CD14-positive monocyte (primary cell): ENCODE results near the gene FNDC3A. TPM values are rescaled to one million over a fixed set of nuclear protein-coding genes. Genes with fewer than 3 reads are reported as not detected.

Experiments
- DNase-seq, 3 donors: peaks; one replicate each; pipeline ENCODE4 v3.0.0-alpha.2; 2011 to 2022
- H2AFZ ChIP-seq: 2 replicates; pipeline ENCODE4 v1.6.0; 2012; ENCODE audit warnings: mild to moderate bottlenecking, low read depth, low read length, inconsistent platforms; ENCODE audit not compliant: insufficient read depth, poor library complexity, severe bottlenecking
- H3K27ac ChIP-seq, 2 donors: 1 replicate in 1 of 2; 2 replicates in 1 of 2; pipeline ENCODE4 v1.5.1; 2012 to 2013; ENCODE audit warnings: low read length in 2 of 2, control low read depth in 1 of 2, inconsistent platforms in 1 of 2, low read depth in 1 of 2, mild to moderate bottlenecking in 1 of 2
- H3K27me3 ChIP-seq, 2 donors: one replicate each; pipeline versions ENCODE4 v1.6.0 to v1.6.1; 2011 to 2013; ENCODE audit warnings: low read length in 2 of 2; ENCODE audit not compliant: control insufficient read depth in 2 of 2, insufficient read depth in 2 of 2
- H3K36me3 ChIP-seq, 2 donors: replicated peaks in 1 of 2; 1 replicate in 1 of 2; 2 replicates in 1 of 2; pipeline versions ENCODE4 v1.5.1 to v1.6.1; 2012 to 2013; ENCODE audit warnings: low read length in 2 of 2, control low read depth in 1 of 2, inconsistent platforms in 1 of 2, mild to moderate bottlenecking in 1 of 2; ENCODE audit not compliant: insufficient read depth in 2 of 2, control insufficient read depth in 1 of 2
- H3K4me1 ChIP-seq, 2 donors: 1 replicate in 1 of 2; 2 replicates in 1 of 2; pipeline versions ENCODE4 v1.5.1 to v1.6.1; 2012 to 2013; ENCODE audit warnings: low read length in 2 of 2, control low read depth in 1 of 2, inconsistent platforms in 1 of 2, mild to moderate bottlenecking in 1 of 2, moderate library complexity in 1 of 2; ENCODE audit not compliant: insufficient read depth in 2 of 2, control insufficient read depth in 1 of 2
- H3K4me2 ChIP-seq: replicated peaks from 2 replicates; pipeline ENCODE3; 2012; ENCODE audit warnings: low read length, moderate library complexity, mild to moderate bottlenecking; ENCODE audit not compliant: poor library complexity, severe bottlenecking; ENCODE audit errors: extremely low read depth
- H3K4me3 ChIP-seq, 3 experiments: fragments of 200-600 bp in 1 of 3; sonication (generic) in 1 of 3; replicated peaks in 1 of 3; 1 replicate in 2 of 3; 2 replicates in 1 of 3; pipeline ENCODE4 v1.5.1; 2011 to 2013; ENCODE audit warnings: low read length in 3 of 3, mild to moderate bottlenecking in 3 of 3, control low read depth in 2 of 3, low read depth in 2 of 3, inconsistent platforms in 1 of 3, moderate library complexity in 1 of 3
- H3K79me2 ChIP-seq: 2 replicates; pipeline ENCODE4 v1.6.0; 2012; ENCODE audit warnings: mild to moderate bottlenecking, control low read depth, inconsistent platforms, low read length, moderate library complexity; ENCODE audit not compliant: insufficient read depth
- H3K9ac ChIP-seq: 2 replicates; pipeline ENCODE4 v1.6.0; 2017; ENCODE audit warnings: low read length, mild to moderate bottlenecking; ENCODE audit not compliant: insufficient read depth, poor library complexity, severe bottlenecking
- H3K9me3 ChIP-seq, 2 donors: replicated peaks in 1 of 2; 1 replicate in 1 of 2; 2 replicates in 1 of 2; pipeline versions ENCODE4 v1.5.1 to v1.6.1; 2012 to 2013; ENCODE audit warnings: low read length in 2 of 2, control low read depth in 1 of 2; ENCODE audit not compliant: control insufficient read depth in 1 of 2, insufficient read depth in 1 of 2
- H4K20me1 ChIP-seq: 2 replicates; pipeline ENCODE4 v1.6.0; 2012; ENCODE audit warnings: mild to moderate bottlenecking, low read length, control low read depth, moderate library complexity; ENCODE audit not compliant: insufficient read depth
- H3K27ac Mint-ChIP-seq, 7 donors: one replicate each; pipeline ENCODE4 v1.8.0; 2020; ENCODE audit warnings: mild to moderate bottlenecking in 7 of 7, mixed read lengths in 7 of 7, moderate library complexity in 6 of 7, inconsistent platforms in 2 of 7
- H3K27me3 Mint-ChIP-seq, 3 donors: one replicate each; pipeline ENCODE4 v1.8.0; 2021 to 2022; ENCODE audit warnings: low read depth in 3 of 3, mild to moderate bottlenecking in 3 of 3, mixed read lengths in 3 of 3, moderate library complexity in 3 of 3, inconsistent platforms in 1 of 3
- H3K36me3 Mint-ChIP-seq, 2 donors: one replicate each; pipeline ENCODE4 v1.8.0; 2020; ENCODE audit warnings: mixed read lengths in 2 of 2, inconsistent platforms in 1 of 2, mild to moderate bottlenecking in 1 of 2
- H3K4me1 Mint-ChIP-seq: one replicate; pipeline ENCODE4 v1.8.0; 2020; ENCODE audit warnings: mild to moderate bottlenecking, mixed read lengths
- H3K4me3 Mint-ChIP-seq, 2 donors: one replicate each; pipeline ENCODE4 v1.8.0; 2020; ENCODE audit warnings: mild to moderate bottlenecking in 2 of 2, mixed read lengths in 2 of 2, moderate library complexity in 1 of 2
- H3K9me3 Mint-ChIP-seq, 7 donors: one replicate each; pipeline ENCODE4 v1.8.0; 2020 to 2022; ENCODE audit warnings: mixed read lengths in 7 of 7, mild to moderate bottlenecking in 6 of 7, moderate library complexity in 6 of 7, inconsistent platforms in 2 of 7
- WGBS: methylation state at CpG from one replicate; pipeline ENCODE4 v1.1.5; 2013; ENCODE audit warnings: missing lambda C conversion rate; ENCODE audit not compliant: insufficient coverage; 5-methylcytosine and 5-hydroxymethylcytosine counted together
- intact Hi-C, 2 donors: fragments of 100-400 bp; cut with micrococcal nuclease; formaldehyde crosslinking; loops; one replicate each; pipeline versions ENCODE4 v1.15.0 to v1.15.1; 2023
- polyA plus RNA-seq, 3 donors: library from polyadenylated mRNA; depleted of rRNA in 1 of 3; unstranded in 2 of 3; stranded (reverse) in 1 of 3; fragments of 300-500 nt in 2 of 3; fragments of >200 nt in 1 of 3; fragmentation: Illumina TruSeq in 2 of 3; gene quantifications; 1 replicate in 2 of 3; 2 replicates in 1 of 3; pipeline ENCODE4 v1.2.3, GENCODE V29; 2012 to 2021
- TF ChIP-seq, protein P1 (sequence below): fragments of 200-600 bp; IDR thresholded peaks from one replicate; pipeline ENCODE4 v1.8.0; 2022; ENCODE audit warnings: antibody characterized with exemption, mild to moderate bottlenecking

The FNDC3A gene
- polyA plus RNA-seq, 3 donors, result 8.3 to 27.0 (median 12.0) TPM

DNA sequence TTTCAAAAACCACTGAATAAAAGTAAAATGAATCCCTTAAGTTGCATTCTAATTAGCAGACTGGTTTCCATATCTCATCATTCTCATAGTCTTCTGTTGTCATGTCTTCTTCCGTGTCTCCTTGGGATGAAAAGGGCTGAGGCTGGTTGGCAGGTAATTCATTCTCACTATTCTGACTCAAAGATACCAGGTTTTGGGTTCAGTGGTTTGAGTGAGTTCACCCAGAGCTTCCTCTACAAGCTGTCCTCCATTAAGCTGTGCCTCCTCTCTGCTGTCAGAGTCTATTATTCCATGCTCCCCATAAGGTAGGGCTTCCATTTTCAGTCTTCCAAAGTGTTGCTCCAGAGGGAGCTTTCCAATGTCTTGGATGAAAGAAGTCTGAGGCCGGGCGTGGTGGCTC lies 68.3 kb downstream of the FNDC3A start:
- Histone ChIP-seq H3K79me2 (peaks cover 2% of the 10 kb centered on the region), H3K4me2 (no peak overlapping the region), H2AFZ (no peak overlapping the region), H3K36me3 (no peaks in the 10 kb centered on the region), H3K9ac (no peak overlapping the region), H3K27me3 (no peaks in the 10 kb centered on the region), H4K20me1 (no peaks in the 10 kb centered on the region), H3K4me3 (no peak overlapping the region), H3K9me3 (no peaks in the 10 kb centered on the region), H3K4me1 (no peaks in the 10 kb centered on the region), H3K27ac (no peak overlapping the region)
- H3K9me3 Mint-ChIP-seq, result peaks cover 0 to 9% (median 3%) of the 10 kb centered on the region in 7 donors
- H3K36me3 Mint-ChIP-seq, result peaks cover 24 to 36% of the 10 kb centered on the region in 2 donors
- DNase-seq, result no peak
- no peak overlapping the region for H3K4me3 Mint-ChIP-seq
- H3K27ac Mint-ChIP-seq, result no peak overlapping the region
- H3K4me1 Mint-ChIP-seq, result no peaks in the 10 kb centered on the region
- TF ChIP-seq, protein P1, sequence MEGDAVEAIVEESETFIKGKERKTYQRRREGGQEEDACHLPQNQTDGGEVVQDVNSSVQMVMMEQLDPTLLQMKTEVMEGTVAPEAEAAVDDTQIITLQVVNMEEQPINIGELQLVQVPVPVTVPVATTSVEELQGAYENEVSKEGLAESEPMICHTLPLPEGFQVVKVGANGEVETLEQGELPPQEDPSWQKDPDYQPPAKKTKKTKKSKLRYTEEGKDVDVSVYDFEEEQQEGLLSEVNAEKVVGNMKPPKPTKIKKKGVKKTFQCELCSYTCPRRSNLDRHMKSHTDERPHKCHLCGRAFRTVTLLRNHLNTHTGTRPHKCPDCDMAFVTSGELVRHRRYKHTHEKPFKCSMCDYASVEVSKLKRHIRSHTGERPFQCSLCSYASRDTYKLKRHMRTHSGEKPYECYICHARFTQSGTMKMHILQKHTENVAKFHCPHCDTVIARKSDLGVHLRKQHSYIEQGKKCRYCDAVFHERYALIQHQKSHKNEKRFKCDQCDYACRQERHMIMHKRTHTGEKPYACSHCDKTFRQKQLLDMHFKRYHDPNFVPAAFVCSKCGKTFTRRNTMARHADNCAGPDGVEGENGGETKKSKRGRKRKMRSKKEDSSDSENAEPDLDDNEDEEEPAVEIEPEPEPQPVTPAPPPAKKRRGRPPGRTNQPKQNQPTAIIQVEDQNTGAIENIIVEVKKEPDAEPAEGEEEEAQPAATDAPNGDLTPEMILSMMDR, result no peak
- intact Hi-C loops, result no loop called here
- WGBS, result no CpG with 5 or more reads among the region's 3 CpGs
- H3K27me3 Mint-ChIP-seq, result no peaks in the 10 kb centered on the region

DNA sequence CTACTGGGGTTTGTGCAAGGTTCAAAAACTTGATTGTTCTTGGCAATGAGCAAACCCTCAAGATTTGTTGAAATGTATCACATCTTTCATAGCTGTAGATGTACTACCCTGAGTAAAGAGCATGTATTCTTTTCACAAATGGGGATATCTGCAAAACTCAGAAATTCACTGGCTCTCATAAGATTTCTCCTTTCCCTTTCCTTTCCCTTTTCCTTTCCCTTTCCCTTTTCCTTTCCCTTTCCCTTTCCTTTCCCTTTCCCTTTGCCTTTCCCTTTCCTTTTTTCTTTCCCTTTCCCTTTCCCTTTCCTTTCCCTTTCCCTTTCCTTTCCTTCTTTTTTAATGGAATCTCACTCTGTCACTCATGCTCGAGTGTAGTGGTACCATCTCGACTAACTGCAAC lies 69.1 kb downstream of the FNDC3A start:
- Histone ChIP-seq H3K79me2 (peaks cover 6% of the 10 kb centered on the region), H3K9ac (no peak overlapping the region), H2AFZ (no peak overlapping the region), H3K36me3 (no peaks in the 10 kb centered on the region), H4K20me1 (no peaks in the 10 kb centered on the region), H3K27me3 (no peaks in the 10 kb centered on the region), H3K4me1 (no peaks in the 10 kb centered on the region), H3K4me3 (no peak overlapping the region), H3K27ac (no peak overlapping the region), H3K9me3 (no peaks in the 10 kb centered on the region), H3K4me2 (no peak overlapping the region)
- DNase-seq, result no peak
- peaks cover 0 to 13% (median 7%) of the 10 kb centered on the region in 7 donors for H3K9me3 Mint-ChIP-seq
- TF ChIP-seq, protein P1, result no peak
- H3K27me3 Mint-ChIP-seq, result peaks cover 0 to 2% (median 0%) of the 10 kb centered on the region in 3 donors
- peak overlapping the region in 2 of 7 donors; percentile 50 to 53 for H3K27ac Mint-ChIP-seq
- intact Hi-C loops, result no loop called here
- WGBS, result 100% methylated on average over 1 of the region's 2 CpGs
- H3K36me3 Mint-ChIP-seq, result peaks cover 21 to 36% of the 10 kb centered on the region in 2 donors
- no peaks in the 10 kb centered on the region for H3K4me1 Mint-ChIP-seq
- H3K4me3 Mint-ChIP-seq, result no peak overlapping the region
